Loucy (cell line): ENCODE measurements around the gene HOXA6.
A peak's percentile ranks its signal among the peaks of the same experiment; 100 is the strongest.

ENCODE experiments used
- H2AFZ ChIP-seq: fragments of 200-600 bp; sonication (generic); 2 replicates; pipeline ENCODE4 v1.6.0; 2016; ENCODE audit warnings: antibody characterized with exemption, mild to moderate bottlenecking, low read length, moderate library complexity
- H3F3A ChIP-seq: fragments of 200-600 bp; 2 replicates; pipeline ENCODE4 v1.6.0; 2016; ENCODE audit warnings: antibody characterized with exemption, low read depth, mild to moderate bottlenecking
- H3K27me3 ChIP-seq: fragments of 200-600 bp; sonication (generic); 2 replicates; pipeline ENCODE4 v1.6.1; 2014; ENCODE audit warnings: low read length, mild to moderate bottlenecking; ENCODE audit not compliant: insufficient read depth, poor library complexity, severe bottlenecking
- H3K36me3 ChIP-seq: fragments of 200-600 bp; sonication (generic); 2 replicates; pipeline ENCODE4 v1.6.1; 2016; ENCODE audit warnings: low read length; ENCODE audit not compliant: insufficient read depth
- H3K4me1 ChIP-seq: fragments of 200-600 bp; sonication (generic); 2 replicates; pipeline ENCODE4 v1.5.1; 2014; ENCODE audit warnings: low read length, mild to moderate bottlenecking; ENCODE audit not compliant: insufficient read depth, poor library complexity, severe bottlenecking
- H3K4me2 ChIP-seq: fragments of 200-600 bp; sonication (generic); 2 replicates; pipeline ENCODE4 v1.6.0; 2014; ENCODE audit warnings: antibody characterized with exemption, low read length, low read depth, mild to moderate bottlenecking; ENCODE audit not compliant: poor library complexity, severe bottlenecking
- H3K4me3 ChIP-seq: fragments of 200-600 bp; sonication (generic); 2 replicates; pipeline ENCODE4 v1.5.1; 2014; ENCODE audit warnings: low read length, mild to moderate bottlenecking, mixed read lengths; ENCODE audit not compliant: poor library complexity, severe bottlenecking
- H3K79me2 ChIP-seq: fragments of 200-600 bp; sonication (generic); 2 replicates; pipeline ENCODE4 v1.6.1; 2014; ENCODE audit warnings: low read length; ENCODE audit not compliant: insufficient read depth
- H3K9ac ChIP-seq: fragments of 200-600 bp; sonication (generic); 2 replicates; pipeline ENCODE4 v1.6.0; 2014; ENCODE audit warnings: mild to moderate bottlenecking, low read depth, low read length, moderate library complexity; ENCODE audit not compliant: poor library complexity, severe bottlenecking
- H3K9me2 ChIP-seq: fragments of 200-600 bp; sonication (generic); replicated peaks from 2 replicates; pipeline ENCODE4 v1.6.1; 2016; ENCODE audit warnings: low read depth, low read length, mixed read lengths
- H3K9me3 ChIP-seq: fragments of 200-600 bp; sonication (generic); 2 replicates; pipeline ENCODE4 v1.6.1; 2014; ENCODE audit warnings: mild to moderate bottlenecking, antibody characterized with exemption, low read length, low read depth; ENCODE audit not compliant: insufficient read depth
- H4K20me1 ChIP-seq: fragments of 200-600 bp; sonication (generic); 2 replicates; pipeline ENCODE4 v1.6.0; 2014; ENCODE audit warnings: antibody characterized with exemption, low read length, mild to moderate bottlenecking; ENCODE audit not compliant: insufficient read depth, poor library complexity, severe bottlenecking
- EZH2phosphoT487 ChIP-seq: fragments of 200-600 bp; IDR thresholded peaks from 2 replicates; pipeline ENCODE4 v1.6.1; 2018; ENCODE audit warnings: antibody characterized with exemption, mild to moderate bottlenecking, moderate library complexity, borderline replicate concordance
- TF ChIP-seq, protein P1 (sequence below): fragments of 200-600 bp; sonication (generic); conservative IDR thresholded peaks from 2 replicates; pipeline ENCODE4 v1.5.1; 2014; ENCODE audit warnings: mild to moderate bottlenecking, antibody characterized with exemption, low read length

The HOXA6 gene

DNA sequence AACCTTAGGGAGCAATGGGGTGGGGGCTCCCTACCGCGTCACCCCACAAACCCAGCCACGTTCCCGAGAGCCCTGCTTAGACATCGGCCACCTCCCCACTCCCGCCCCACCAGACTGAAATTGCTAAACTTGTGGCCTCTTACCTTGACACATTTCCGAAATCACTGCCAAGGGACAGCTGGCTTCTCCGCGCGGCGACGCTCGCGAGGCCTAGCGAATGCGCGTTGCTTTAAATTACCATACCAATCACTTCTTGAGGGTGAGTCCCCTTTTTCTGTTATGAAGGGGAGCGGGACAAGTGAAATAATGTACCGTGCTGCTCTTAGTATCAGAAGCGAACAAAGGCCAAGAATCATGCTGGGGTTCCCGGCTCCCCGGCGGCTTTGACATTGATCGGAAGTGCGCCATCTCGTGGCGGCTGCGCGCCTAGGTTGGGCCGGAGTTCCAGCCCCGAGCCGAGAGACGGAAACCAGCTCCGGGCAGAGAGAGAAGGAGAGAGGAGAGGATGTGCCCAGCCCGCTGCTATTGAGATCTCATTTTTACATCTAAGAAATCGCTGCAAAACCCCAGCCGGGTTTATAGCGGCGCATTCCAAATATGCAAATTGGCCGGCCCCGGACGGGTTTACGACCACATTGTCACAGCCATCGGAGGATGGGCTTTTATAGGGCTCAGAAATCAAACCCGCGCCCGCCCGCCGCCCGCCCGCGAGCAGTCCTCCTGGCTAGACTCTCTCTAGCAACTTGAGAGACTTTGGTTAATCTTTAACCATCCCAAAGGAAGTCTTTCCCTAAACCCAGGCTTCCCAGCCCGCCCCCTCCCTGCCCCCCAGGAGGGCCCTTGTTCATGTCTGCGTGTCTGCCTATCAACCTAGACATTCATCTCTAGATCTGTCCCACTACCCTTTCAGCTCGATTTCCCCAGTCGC, 32.2 kb upstream of the HOXA6 start:
- TF ChIP-seq, protein P1, sequence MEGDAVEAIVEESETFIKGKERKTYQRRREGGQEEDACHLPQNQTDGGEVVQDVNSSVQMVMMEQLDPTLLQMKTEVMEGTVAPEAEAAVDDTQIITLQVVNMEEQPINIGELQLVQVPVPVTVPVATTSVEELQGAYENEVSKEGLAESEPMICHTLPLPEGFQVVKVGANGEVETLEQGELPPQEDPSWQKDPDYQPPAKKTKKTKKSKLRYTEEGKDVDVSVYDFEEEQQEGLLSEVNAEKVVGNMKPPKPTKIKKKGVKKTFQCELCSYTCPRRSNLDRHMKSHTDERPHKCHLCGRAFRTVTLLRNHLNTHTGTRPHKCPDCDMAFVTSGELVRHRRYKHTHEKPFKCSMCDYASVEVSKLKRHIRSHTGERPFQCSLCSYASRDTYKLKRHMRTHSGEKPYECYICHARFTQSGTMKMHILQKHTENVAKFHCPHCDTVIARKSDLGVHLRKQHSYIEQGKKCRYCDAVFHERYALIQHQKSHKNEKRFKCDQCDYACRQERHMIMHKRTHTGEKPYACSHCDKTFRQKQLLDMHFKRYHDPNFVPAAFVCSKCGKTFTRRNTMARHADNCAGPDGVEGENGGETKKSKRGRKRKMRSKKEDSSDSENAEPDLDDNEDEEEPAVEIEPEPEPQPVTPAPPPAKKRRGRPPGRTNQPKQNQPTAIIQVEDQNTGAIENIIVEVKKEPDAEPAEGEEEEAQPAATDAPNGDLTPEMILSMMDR, result peak; percentile 90
- no peak for TF ChIP-seq EZH2phosphoT487
- H3K4me2 ChIP-seq, result peak overlapping the region; percentile 98
- H3K9me3 ChIP-seq, result no peaks in the 10 kb centered on the region
- H3K9me2 ChIP-seq, result no peaks in the 10 kb centered on the region
- no peak overlapping the region for H2AFZ ChIP-seq
- H3F3A ChIP-seq, result peaks cover 8% of the 10 kb centered on the region; the same call in 1 of the 2 replicates
- H3K79me2 ChIP-seq, result peaks cover 100% of the 10 kb centered on the region
- peaks cover 80% of the 10 kb centered on the region for H4K20me1 ChIP-seq
- peaks cover 40% of the 10 kb centered on the region for H3K27me3 ChIP-seq
- H3K36me3 ChIP-seq, result no peaks in the 10 kb centered on the region; the same call in 1 of the 2 replicates
- peak overlapping the region; percentile 94 for H3K4me3 ChIP-seq
- peaks cover 51% of the 10 kb centered on the region for H3K4me1 ChIP-seq
- peak overlapping the region; percentile 99 for H3K9ac ChIP-seq

DNA sequence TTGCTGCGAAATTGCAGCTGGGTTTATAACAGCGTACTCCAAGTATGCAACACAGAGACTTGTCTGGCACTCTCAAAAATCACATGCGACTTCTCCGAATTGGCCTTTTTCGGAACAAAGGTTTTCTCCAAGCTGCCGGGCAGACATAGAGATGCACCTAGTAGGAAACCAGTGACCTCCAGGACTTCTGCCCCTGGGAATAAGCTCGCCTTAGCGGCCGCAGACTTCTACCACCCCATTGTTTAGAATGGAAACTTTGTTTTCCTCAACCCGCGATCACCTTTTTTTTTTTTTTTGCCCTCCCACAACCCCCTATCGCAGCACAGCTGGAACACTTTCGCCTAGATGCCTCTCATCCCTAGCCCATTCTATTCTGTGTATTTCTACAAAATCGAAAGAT, 31.5 kb upstream of the HOXA6 start:
- TF ChIP-seq, protein P1, result no peak
- Histone ChIP-seq H3K9me2 (no peaks in the 10 kb centered on the region), H3K9ac (peak overlapping the region; percentile 99), H3F3A (peaks cover 8% of the 10 kb centered on the region; the same call in 1 of the 2 replicates), H3K79me2 (peaks cover 100% of the 10 kb centered on the region), H3K9me3 (no peaks in the 10 kb centered on the region), H3K4me1 (peaks cover 56% of the 10 kb centered on the region), H3K36me3 (no peaks in the 10 kb centered on the region; the same call in 1 of the 2 replicates), H2AFZ (no peak overlapping the region), H3K4me2 (peak overlapping the region; percentile 98), H4K20me1 (peaks cover 83% of the 10 kb centered on the region), H3K27me3 (peaks cover 37% of the 10 kb centered on the region), H3K4me3 (peak overlapping the region; percentile 94)

DNA sequence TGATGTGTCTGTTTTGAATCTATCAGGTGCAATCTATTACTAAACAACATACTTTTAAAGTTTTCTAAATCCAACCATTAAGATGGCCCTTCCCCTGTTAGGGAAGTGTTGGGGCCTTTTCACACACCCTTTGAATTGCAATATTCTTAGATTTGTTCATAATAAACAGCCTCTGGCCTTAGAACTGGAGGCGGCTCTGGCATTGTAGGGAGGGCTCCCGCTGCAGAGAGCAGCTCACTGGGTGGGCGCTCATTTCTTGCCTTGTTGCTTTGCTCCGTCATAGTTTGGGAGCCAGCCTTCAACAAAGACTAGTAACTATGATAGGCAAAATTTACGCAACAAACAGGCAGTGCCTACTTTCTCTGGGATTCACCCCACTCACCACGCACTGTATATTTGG, 30.8 kb upstream of the HOXA6 start:
- H3K4me2 ChIP-seq, result peak overlapping the region; percentile 98
- H4K20me1 ChIP-seq, result peaks cover 79% of the 10 kb centered on the region
- peaks cover 100% of the 10 kb centered on the region for H3K79me2 ChIP-seq
- peak overlapping the region; percentile 99 for H3K9ac ChIP-seq
- H2AFZ ChIP-seq, result no peak overlapping the region
- no peaks in the 10 kb centered on the region for H3K9me2 ChIP-seq
- peaks cover 56% of the 10 kb centered on the region for H3K4me1 ChIP-seq
- peak overlapping the region; percentile 94 for H3K4me3 ChIP-seq
- peaks cover 8% of the 10 kb centered on the region; the same call in 1 of the 2 replicates for H3F3A ChIP-seq
- H3K9me3 ChIP-seq, result no peaks in the 10 kb centered on the region
- peaks cover 33% of the 10 kb centered on the region for H3K27me3 ChIP-seq
- H3K36me3 ChIP-seq, result no peaks in the 10 kb centered on the region; the same call in 1 of the 2 replicates
- TF ChIP-seq, protein P1, result no peak
- TF ChIP-seq EZH2phosphoT487, result no peak
